ENCODE data around the gene MAP7. TPM values are rescaled to one million over a fixed set of nuclear protein-coding genes. Genes with fewer than 3 reads are reported as not detected.

MAP7 gene
- total RNA-seq, 2 donors from 2014 or later: 19.7 to 28.7 TPM

DNA sequence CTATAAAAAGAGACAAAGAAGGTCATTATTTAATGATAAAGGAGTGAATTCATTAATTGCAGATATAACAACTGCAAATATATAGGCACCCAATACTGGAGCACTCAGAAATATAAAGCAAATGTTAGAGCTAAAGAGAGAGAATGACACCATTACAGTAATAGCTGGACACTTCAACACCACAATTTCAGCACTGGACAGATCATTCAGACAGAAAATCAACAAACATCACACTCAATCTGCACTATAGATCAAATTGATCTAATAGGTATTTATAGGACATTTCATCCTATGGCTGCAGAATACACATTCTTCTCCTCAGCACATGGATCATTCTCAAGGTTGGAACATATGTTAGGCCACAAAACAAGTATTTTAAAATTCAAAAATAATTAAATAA lies 72.7 kb downstream of the MAP7 start:
- Histone ChIP-seq H3K4me1 (no peaks in the 10 kb centered on the region), H3K4me3 (no peak overlapping the region), H3K9me3 (no peaks in the 10 kb centered on the region), H3K27me3 (no peaks in the 10 kb centered on the region), H3K27ac (no peak overlapping the region), H3K36me3 (replicated peaks in 1 of 2; ENCODE audit: insufficient read depth in 1 of 2, low read depth in 2 of 2) (no peaks in the 10 kb centered on the region)
- ATAC-seq: no peak
- intact Hi-C loops (cut with DNase I): no loop called here
- no peak for DNase-seq
- TF ChIP-seq, protein P1, sequence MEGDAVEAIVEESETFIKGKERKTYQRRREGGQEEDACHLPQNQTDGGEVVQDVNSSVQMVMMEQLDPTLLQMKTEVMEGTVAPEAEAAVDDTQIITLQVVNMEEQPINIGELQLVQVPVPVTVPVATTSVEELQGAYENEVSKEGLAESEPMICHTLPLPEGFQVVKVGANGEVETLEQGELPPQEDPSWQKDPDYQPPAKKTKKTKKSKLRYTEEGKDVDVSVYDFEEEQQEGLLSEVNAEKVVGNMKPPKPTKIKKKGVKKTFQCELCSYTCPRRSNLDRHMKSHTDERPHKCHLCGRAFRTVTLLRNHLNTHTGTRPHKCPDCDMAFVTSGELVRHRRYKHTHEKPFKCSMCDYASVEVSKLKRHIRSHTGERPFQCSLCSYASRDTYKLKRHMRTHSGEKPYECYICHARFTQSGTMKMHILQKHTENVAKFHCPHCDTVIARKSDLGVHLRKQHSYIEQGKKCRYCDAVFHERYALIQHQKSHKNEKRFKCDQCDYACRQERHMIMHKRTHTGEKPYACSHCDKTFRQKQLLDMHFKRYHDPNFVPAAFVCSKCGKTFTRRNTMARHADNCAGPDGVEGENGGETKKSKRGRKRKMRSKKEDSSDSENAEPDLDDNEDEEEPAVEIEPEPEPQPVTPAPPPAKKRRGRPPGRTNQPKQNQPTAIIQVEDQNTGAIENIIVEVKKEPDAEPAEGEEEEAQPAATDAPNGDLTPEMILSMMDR (IDR thresholded peaks at IDR 0.05): no peak
- TF ChIP-seq POLR2A (IDR thresholded peaks at IDR 0.05): no peak

DNA sequence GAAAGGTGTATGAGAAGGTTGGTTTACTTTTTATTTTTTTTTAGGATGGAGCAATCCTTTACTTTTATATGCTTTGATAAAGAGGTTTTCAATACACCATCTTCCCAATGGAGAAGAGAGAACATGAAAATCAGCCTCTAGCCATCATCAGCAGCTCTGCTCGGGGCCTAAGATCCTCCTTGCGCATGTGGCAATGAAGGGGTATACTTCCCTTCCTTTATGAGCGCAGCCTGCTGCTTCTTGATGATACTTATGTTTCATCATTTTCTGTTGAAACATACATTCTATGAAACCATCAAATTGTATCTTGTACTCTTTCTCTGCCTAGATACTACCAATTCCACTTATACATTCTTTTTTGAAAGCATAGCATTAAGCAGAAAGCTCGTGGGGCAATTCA lies 74.5 kb downstream of the MAP7 start:
- DNase-seq (no peak), ATAC-seq (no peak)
- Histone ChIP-seq H3K4me1 (peaks cover 14% of the 10 kb centered on the region), H3K9me3 (no peaks in the 10 kb centered on the region), H3K36me3 (replicated peaks in 1 of 2; ENCODE audit: insufficient read depth in 1 of 2, low read depth in 2 of 2) (no peaks in the 10 kb centered on the region), H3K27ac (no peak overlapping the region), H3K4me3 (no peak overlapping the region), H3K27me3 (no peaks in the 10 kb centered on the region)
- intact Hi-C loops (cut with DNase I): no loop called here
- 88 to 91% methylated on average over 4 of the region's 4 CpGs for WGBS, 2 donors
- TF ChIP-seq, protein P1 (IDR thresholded peaks at IDR 0.05): no peak
- TF ChIP-seq POLR2A (IDR thresholded peaks at IDR 0.05): no peak

DNA sequence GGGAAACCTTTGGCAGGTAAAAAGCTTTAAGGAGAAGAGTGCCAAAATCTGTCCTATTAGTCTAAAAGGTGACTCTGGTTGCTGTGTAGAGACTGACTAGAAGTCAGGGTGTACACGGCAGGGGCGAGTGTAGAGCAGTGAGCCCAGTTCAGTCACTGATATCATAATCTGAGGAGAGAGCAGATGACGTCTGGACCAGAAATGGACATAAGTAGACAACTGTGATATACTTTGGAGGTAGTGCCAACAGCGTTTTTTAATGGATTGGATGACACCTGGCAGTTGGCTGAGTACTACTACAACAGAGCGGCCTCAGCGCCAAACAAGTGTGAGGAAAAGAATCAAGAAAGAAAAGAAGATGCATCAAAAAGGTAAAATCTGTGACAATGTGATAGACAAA lies 76.0 kb downstream of the MAP7 start:
- no peak for TF ChIP-seq POLR2A (IDR thresholded peaks at IDR 0.05)
- TF ChIP-seq, protein P1 (IDR thresholded peaks at IDR 0.05): no peak
- Histone ChIP-seq H3K4me1 (peaks cover 14% of the 10 kb centered on the region), H3K27ac (no peak overlapping the region), H3K27me3 (no peaks in the 10 kb centered on the region), H3K36me3 (replicated peaks in 1 of 2; ENCODE audit: insufficient read depth in 1 of 2, low read depth in 2 of 2) (no peaks in the 10 kb centered on the region), H3K4me3 (no peak overlapping the region), H3K9me3 (no peaks in the 10 kb centered on the region)
- intact Hi-C loops (cut with DNase I): no loop called here
- ATAC-seq: no peak
- 79 to 81% methylated on average over 6 of the region's 6 CpGs for WGBS, 2 donors
- no peak for DNase-seq

DNA sequence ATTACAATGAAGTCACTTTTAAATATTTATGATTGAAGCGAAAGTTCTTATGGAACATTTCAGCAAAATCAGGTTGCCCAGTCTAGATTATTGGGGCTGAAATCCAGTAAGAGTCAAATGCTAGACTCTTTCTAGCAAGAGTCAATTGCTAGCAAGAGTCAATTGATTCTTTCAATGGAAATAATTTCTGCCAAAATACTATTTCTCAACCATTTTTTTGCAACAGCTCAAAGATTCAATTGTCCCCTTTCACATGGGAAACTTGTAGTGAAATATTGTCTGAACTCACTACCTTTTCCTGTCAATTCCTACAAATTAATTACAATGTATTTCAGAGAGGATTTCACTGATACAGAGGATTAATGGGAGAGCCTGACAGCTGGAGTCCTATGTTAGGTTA lies 78.3 kb downstream of the MAP7 start:
- Histone ChIP-seq H3K4me1 (peaks cover 14% of the 10 kb centered on the region), H3K9me3 (no peaks in the 10 kb centered on the region), H3K36me3 (replicated peaks in 1 of 2; ENCODE audit: insufficient read depth in 1 of 2, low read depth in 2 of 2) (no peaks in the 10 kb centered on the region), H3K27ac (no peak overlapping the region), H3K27me3 (no peaks in the 10 kb centered on the region), H3K4me3 (no peak overlapping the region)
- ATAC-seq (no peak), DNase-seq (no peak)
- intact Hi-C loops (cut with DNase I): no loop called here
- TF ChIP-seq, protein P1 (IDR thresholded peaks at IDR 0.05): no peak
- WGBS, 2 donors: 83 to 97% methylated on average over 1 of the region's 1 CpG

DNA sequence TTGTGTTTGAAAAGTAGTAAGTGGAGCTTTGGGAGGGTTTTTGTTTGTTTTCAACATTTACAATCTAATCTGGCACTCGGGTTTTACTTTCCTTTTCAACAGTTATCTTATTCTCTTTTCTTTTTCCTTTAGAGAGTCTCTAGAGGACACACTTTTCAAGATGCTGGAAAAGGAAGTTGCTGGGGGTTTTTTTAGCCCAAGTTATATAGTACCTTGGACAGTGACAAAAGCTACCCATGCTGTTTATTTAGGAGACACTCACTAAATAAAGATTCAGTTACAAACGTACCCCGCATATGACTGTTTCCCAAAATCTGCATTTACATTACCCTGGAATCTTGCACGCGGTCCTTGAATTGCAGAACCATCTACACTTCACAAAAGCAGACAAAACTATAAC lies 78.8 kb downstream of the MAP7 start:
- WGBS, 2 donors: 36 to 46% methylated on average over 5 of the region's 5 CpGs
- no peaks in the 10 kb centered on the region for H3K27me3 ChIP-seq
- DNase-seq (no peak), ATAC-seq (no peak)
- no peaks in the 10 kb centered on the region for H3K36me3 ChIP-seq (replicated peaks in 1 of 2; ENCODE audit: insufficient read depth in 1 of 2, low read depth in 2 of 2)
- intact Hi-C loops (cut with DNase I): no loop called here
- TF ChIP-seq, protein P1 (IDR thresholded peaks at IDR 0.05): no peak
- no peak for TF ChIP-seq POLR2A (IDR thresholded peaks at IDR 0.05)
- H3K9me3 ChIP-seq: no peaks in the 10 kb centered on the region
- H3K4me3 ChIP-seq: no peak overlapping the region
- peaks cover 14% of the 10 kb centered on the region for H3K4me1 ChIP-seq
- H3K27ac ChIP-seq: no peak overlapping the region
